ENCODE results near the gene VANGL2.
A peak's percentile ranks its signal among the peaks of the same experiment; 100 is the strongest.

VANGL2 gene

DNA sequence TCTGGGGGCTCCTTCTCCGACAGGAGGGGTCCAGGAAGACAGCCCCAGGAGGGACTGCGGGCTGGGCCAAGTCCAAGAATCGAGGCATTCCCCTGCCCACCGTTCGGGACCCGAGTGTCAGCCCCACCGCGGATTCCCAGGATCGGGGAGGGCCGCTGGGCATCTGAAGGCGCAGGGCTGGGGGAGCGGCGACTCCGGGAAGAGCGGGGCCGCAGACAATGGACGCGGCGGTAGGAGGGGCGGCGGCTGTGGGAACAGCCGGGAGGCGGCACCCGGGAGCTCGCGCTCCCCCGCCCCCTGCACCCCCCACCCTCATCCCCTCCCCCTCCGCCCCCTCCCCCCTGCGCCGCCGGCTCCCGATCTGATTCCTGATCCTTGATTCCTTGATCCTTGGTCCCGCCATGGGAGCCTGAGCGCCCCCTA, at the start of gene VANGL2:
VANGL2 (plus strand) TSS at position 342 of the 423 bp plus-strand sequence. CDS start 15,274 bp downstream, outside the sequence.
- peak; percentile 15 to 20 for DNase-seq

DNA sequence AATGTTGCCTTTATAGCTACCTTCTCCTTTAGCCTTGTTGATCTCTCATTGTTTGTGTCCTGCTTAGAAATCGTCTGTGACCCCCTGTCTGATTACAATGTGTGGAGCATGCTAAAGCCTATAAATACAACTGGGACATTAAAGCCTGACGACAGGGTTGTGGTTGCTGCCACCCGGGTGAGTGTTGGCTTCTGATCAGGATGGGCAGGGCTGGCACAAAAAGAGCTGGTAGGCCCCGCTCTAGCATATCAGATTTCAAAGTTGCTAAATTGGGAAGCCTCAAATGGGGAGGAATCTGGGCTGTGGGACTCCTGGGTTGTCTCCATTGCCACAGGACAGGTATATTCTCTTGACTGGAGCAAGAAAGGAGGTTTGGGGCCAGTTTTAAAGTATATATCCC, 48.7 kb upstream of the VANGL2 start:
- no peak for DNase-seq

DNA sequence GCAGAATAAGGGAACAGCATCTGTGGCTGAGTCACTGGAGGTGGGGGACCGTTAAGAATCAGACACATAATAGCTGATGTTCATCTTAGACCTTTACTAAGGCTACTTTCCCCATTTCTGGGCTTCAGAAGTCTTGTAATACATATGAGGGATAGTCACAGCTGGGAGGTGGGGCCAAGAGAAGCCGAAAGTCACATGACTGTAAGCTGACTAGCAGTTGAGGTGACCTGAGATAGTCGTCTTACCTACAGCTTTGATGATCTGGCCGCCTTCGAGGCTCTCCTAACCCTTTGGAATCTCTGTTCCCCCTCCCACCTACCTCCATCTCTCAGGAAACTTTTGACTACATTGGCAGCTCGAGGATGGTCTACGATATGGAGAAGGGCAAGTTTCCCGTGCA, 47.8 kb upstream of the VANGL2 start:
- DNase-seq: no peak

DNA sequence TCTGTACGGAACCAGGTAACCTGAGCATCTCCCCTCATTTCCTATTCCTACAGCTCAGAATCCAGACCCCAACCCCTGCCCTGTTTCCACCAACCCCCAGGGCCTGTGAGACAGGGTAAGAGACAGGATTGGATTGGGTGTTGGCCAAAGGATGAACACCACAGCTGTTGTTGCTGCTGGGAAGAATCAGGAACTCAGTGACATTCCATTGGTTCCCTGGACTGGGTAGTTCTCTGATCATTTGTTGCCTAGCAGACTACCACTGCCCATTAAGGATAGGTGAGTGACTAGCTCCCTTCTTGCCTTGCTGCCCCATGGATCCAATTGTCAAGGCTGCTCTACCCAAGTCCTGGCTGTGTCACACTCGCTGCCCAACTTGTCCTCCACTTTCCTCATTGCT, 47.1 kb upstream of the VANGL2 start:
- DNase-seq: no peak

DNA sequence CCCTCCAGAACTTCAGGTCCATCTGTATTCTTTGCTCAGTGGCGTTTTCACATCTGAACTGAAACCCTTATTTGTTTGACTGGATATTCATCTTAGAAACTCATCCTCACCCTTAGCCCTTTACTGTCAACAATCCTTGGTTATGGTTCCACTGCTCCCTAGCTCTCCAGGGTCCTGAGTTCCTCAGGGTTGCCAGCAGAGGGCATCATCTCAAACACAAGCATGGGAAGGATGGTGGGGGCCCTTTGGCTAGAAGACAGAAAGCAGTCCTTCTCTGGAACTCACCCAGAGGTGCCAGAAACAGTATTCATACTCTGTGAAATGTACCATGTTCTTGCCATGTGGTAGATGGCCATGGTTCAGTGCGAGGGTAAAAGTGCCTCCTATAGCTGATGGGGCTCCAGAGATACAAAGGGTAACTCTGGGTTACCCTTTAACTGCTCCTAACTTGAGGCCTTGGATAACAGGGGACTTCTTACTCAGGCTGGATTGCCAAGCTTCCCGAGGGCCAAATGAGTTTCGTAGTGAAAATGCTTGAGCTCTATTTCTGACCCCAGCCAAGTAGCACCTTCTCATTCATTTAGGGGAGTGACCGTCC, 45.9 kb upstream of the VANGL2 start:
- no peak for DNase-seq

DNA sequence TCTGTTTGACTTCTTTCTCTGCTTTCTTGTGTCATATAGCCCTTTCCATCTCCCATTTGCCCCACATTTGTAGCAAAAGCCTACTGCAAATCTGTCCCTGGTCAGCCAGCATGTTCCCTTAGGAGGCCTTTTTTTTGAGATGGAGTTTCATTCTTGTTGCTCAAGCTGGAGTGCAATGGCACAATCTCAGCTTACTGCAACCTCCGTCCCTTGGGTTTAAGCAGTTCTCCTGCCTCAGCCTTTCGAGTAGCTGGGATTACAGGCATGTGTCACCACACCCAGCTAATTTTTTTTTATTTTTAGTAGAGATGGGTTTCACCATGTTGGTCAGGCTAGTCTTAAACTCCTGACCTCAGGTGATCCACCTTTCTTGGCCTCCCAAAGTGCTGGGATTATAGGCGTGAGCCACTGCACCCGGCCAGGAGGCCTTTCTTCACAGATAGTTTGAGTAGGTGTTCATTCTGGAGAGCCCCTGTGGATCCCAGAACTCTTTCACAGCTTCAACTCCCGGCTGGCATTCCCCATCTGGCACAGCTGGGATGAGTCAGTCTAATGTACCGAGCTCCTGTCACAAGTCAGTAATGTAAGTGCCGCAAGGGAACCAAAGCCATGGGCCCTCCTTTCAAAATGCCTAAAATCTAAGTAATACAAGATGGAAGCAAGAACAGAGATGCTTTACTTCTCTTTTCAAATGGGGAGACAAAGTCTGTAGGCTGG, 42.9 kb upstream of the VANGL2 start:
- DNase-seq: no peak

DNA sequence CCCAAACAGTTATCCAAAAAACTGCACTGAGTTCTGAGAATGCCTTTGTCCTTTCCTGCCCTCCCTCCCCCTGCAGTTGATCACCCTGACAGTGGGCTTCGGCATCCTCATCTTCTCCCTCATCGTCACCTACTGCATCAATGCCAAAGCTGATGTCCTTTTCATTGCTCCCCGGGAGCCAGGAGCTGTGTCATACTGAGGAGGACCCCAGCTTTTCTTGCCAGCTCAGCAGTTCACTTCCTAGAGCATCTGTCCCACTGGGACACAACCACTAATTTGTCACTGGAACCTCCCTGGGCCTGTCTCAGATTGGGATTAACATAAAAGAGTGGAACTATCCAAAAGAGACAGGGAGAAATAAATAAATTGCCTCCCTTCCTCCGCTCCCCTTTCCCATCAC, 42.3 kb upstream of the VANGL2 start:
- no peak for DNase-seq

DNA sequence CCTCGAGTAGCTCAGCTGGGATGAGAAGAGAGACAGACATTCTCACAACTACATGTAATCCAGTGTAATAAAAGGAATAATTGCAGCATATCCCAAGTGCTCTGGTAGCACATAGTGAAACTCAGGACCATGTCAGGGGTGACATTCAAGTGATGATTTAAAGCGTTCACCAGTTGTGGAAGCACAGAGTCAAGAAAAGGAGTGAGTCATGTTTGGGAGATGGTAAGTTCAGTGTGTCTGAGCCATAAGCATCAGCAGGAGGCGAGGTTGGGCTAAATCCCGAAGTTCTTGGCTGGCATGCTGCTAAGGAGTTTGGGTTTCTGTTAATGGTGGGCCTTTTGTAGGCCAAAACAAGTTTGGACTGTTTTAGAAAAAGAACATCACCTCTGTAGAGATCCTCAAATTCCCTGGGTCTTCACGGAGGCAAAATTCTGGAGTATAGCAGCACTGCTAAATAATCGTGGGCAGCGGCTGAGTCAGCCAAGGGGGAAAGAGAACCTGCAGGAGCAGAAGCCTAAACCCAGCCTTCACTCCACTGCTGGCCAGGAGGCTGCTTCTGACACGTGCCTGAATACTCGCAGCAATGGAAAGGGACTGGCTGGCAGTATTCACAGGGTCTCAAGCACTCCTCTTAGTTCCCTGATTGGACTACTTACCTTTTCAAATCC, 40.7 kb upstream of the VANGL2 start:
- no peak for DNase-seq

DNA sequence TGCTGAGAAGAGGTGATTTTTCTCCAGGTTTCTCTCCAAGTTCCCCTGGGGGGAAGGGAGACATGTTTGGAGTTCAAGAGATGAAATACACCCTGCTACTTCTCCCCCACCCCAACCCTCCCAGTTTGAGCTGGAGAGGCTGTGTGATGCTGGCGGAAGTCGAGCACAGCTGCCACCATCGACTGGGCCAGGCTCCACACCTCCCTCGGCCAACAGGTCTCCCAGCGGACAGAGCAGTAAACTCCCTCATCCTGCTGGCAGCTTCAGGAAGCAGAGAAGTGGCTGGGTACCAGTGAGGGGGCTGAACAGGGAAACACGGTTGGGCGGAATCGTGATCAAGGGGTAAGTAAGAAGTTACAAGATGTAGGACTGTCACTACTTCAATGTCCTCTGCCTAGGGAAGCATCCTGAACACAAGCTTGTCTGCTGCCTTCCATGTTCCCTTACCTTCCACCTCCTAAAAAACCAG, 40.1 kb upstream of the VANGL2 start:
- no peak for DNase-seq

DNA sequence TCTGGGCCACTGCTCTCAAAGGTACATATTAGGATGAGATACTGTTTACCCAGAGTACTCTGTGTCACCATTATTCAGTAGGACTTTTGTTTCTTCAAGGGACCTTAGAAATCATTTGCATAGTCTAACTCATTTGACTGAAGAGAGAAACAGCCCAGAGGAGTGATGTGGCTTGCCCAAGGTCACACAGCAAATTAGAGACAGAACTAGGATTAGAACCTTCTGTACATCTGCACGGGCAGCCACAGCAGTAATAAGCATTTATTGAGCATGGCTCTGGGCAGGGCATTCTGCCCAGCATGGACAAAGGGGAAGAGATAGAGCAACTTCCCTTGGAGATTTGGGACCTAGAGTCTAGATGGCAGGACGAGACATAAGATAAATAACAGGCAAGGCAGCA, 39.2 kb upstream of the VANGL2 start:
- no peak for DNase-seq

DNA sequence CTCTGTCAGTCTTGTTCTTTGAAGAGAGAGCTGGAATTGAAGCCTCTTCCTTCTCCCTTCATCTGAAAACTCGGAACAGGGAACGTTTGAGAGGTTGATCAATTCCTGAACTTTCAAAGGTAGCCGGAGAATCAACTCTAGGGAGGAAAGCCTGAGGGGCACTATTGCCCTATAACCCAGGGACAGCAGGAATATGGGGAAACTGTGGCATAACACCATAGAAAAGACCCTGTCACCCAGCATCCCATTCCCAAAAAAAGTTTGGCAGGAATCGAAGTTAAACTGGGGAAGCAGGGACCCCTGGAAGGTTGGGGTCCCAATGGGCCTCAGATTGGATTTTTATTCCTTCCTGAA, 38.6 kb upstream of the VANGL2 start:
- DNase-seq: no peak

DNA sequence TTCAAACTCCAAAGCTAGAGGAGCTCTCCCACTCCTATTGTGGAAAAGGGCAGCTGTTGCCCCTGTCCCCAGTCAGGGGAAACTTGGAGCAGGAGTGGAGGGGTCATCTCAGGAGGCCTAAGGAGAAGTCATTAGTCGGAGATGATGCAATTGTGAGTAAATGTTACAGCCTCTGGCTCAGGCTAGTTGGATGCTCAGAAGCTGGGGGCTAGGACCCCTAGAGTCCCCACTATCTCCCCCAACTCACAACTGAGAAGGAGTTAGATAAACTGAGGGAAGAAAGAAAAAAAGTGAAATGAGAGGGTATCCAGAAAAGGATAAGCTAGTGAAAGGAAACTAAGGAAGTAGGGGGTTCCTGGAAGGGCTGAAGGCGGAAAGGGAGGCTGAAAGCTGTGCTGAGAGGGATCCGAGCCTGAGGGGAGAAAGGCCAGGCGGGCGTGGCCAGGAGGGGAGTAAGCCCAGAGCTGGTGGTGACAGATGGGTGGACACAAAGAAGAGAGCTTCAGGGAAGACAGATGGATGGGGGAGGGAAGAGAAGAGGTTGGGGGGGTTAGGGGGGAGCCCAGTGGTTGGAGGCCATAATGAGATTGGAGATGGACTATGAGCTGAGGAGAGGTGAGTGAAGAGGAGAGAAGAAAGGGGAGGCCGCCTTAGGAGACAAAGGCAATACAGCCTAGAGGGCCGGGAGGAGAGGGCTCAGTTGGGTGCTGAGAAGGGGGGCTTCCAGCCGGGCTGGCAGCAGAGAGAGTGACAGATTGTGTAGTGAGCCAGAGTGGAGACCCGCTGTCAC, 38.0 kb upstream of the VANGL2 start:
- no peak for DNase-seq

DNA sequence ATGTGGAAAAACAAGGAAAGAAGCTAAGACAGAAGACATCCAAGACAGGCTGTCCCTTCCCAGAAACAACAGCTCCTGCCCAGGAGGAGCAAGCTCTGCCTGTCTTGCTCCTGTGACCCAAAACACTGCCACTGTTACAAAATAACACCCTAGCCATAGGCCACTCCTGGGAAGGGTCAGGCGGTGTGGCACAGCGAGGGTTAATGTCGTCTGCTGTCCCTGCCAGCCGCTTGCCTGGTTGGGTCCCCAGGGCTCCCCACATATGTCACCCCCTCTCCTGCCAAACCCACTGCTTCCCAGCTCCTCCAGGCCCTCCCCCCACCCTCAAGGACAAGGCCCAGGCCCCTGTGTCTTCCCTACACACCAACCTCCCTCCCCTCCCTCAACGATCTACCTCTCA, 37.4 kb upstream of the VANGL2 start:
- DNase-seq: no peak

DNA sequence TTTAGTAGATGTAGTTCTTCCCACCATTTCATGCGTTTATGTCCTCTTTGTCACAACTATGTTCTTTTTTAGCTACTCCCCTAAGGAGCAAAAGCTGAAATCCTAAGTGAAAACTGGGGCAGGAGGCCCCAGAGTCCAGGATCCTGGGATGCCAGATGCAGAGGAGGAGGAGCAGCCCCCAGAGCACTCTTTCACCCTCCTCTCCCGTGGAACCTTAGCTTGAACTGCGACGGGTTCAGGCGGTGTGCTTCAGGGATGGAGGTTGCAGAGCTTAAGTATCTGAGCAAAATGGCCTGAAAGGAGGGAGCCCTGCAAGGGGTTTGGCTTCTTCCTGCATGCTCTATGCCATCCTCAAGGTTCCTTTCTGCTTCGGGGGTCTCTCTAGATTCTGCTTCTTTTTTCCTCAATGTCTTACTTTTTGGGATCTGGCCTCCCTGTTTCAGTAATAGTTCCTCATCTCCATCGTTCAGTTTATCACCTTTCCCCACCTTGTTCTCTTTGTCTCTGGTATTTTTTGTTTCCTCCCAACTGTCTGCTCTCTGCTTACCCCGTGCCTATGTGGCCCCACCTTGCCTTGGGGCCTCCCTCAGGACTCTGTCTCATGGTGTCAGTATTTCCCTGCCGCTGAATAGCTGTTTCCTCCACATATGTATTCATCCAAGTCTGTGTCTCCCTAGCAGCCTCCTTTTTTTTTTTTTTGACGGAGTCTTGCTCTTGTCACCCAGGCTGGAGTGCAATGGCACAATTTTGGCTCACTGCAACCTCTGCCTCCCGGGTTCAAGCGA, 36.2 kb upstream of the VANGL2 start:
- no peak for DNase-seq

DNA sequence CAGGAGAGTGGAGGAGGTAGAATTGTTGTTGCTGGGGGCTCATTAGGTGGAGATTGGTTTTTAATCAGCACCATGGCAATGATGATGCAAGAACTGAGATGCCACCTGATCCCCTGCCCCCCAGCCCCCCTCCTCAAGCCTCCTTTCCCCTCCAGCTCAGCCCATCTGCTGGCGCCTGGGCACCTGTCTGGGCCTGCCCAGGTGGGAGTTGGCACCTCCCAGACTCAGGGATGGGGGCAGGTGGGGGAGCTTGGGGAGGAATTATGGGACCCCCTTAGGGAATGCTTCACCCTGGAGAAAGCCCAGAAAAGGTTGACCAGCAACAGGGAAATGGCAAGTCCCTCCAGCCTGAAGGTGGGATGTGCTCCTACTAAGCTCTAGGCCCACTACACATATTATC, 35.0 kb upstream of the VANGL2 start:
- no peak for DNase-seq

DNA sequence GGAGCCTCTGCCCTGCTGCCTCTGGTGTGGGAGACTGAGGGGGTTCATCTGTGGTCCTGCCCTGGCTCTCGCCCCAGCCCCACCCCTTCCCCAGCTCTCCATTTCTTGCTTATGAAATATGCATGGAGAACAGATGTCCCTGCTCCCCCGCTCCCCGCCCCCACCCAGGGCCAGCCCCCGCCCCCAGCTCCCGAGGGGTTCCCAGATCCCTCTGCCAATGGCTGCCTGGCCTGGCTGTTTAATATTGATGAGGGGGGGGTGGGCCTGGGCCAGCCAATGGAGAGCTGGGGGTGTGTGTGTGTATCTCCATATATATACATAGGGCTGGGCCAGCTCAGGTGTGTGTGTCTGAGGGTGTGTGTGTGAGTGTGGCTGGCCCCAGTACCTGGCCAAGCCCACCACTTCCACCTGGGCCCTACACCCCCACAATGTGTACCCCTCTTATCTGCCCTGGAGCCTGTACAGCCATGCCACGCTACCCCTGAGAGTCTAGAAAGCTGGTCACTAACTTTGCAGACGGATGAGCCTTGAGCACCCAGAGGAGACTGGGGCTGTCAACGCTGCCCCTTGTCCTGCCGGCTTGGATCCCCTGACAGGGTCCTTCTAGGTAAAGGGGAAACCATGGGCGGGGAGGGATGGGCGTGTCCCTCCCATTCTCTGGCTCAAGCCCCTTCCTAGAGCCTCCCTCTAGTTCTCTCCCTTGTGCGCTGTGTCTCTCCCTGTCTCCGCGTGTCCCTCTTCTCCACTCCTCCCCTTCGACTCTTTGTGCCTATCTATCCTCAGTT, 33.4 kb upstream of the VANGL2 start, which contains the start of gene NHLH1:
NHLH1 (plus strand) TSS at position 341 of the 785 bp plus-strand sequence. CDS start 3,661 bp downstream, outside the sequence.
- DNase-seq: no peak

DNA sequence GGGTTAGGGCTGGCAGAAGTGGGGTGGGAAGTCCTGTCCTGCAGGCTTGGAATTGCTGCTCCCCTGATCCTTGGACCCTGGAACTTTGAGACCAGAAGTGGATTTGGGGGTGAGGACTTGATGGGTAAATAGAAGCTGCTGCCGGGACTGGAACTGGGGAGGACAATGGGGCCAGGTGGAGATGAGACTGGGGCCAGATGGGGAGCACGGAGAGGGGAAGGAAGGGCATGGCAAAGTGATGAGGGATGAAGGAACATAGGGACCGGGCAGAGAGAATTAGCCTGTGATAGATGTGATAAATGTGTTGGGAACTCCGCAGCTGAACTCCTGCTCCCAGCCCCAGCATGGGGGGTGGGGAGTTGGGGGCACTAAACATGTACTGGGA, 32.9 kb upstream of the VANGL2 start:
- no peak for DNase-seq

DNA sequence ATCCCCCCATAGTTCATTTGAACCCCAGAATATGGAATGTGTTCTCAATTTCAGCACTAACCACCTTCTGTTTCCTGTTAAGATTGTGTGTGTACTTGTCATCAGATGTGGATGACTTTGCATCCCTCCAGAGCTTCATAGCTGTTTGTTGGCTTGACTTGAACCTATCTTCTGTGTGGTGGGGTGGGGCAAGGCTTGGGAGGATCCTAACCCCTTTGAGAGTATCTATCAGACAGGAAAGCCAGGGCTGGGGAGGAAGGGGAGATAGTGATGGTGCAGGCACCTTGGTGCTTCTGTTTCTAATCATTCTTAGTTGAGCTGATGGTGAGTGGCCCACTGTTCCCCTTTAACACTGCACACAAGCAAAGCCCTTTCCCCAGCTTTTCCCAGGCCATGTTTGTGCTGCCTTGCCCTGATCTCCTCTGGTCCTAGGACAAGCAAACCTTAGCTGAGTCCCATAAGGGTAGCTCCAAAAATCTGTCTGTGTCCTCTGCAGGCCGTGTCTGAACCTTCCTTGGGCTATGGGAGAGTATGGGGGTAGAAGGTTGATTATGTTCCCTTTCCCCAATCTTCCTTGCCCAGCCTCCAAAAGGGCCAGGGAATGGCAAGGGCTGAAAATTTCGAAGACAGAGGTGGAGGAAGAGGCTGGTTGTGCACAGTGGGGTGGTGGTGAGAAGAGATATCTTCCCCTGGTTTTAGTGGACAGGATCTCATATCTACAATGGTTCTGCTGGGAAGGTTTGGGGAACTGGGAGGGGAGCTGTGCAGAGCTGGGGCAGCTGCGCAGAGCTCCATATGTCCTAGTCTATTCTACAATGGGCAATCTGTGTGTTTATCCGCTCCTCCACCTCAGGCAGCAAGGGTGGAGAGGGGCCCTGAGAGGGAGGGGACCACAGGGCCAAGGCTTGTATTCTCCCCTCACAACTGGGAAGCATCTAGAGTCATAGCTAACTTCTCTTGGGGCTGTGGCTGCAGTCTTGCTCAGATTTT, 32.1 kb upstream of the VANGL2 start:
- DNase-seq: no peak

DNA sequence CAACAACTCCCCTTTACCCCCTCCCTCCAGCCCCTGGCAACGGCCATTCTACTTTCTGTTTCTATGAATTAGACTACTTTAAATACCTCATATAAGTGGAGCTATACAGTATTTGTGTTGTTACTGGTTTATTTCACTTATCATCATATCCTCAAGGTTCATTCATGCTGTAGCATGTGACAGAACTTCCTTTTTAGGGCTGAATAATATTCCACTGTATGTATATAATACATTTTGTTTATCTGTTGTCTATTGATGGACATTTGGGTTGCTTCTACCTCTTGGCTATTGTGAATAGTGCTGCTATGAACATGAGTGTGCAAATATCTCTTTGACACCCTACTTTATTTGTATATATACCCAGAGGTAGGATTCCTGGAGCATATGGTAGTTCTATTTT, 31.3 kb upstream of the VANGL2 start:
- no peak for DNase-seq
